ENCODE results near the gene APOH. TPM values are rescaled to one million over a fixed set of nuclear protein-coding genes. Genes with fewer than 3 reads are reported as not detected.

APOH gene
- total and polyA plus RNA-seq, 7 donors: 1.3 TPM; not detected in 6

- Histone ChIP-seq H3K36me3 (ENCODE audit: insufficient read depth in 1 of 2, low read depth in 1 of 2) (no peaks in the 10 kb centered on the region), H3K4me1 (no peaks in the 10 kb centered on the region), H3K27me3 (ENCODE audit: insufficient read depth in 3 of 3, low read length in 2 of 3) (no peaks in the 10 kb centered on the region), H3K27ac (no peak overlapping the region), H3K9me3 (no peaks in the 10 kb centered on the region), H3K4me3 (no peak overlapping the region)
- intact Hi-C loops (cut with DNase I): no loop called here
- ATAC-seq (no peak), DNase-seq (no peak)
- TF ChIP-seq CTCF (IDR thresholded peaks at IDR 0.05): no peak
These were observed 21.3 kb downstream of the APOH start for GRCh38 chr17:66207936-66208335.

- TF ChIP-seq CTCF (IDR thresholded peaks at IDR 0.05): no peak
- WGBS, 3 donors: 81 to 86% (median 85%) methylated on average over 8 of the region's 8 CpGs
These were observed 25.8 kb downstream of the APOH start for GRCh38 chr17:66203274-66204015.

GRCh38 chr17:66200685-66201092, 28.5 kb downstream of the APOH start:
- no peaks in the 10 kb centered on the region for H3K27me3 ChIP-seq (ENCODE audit: insufficient read depth in 3 of 3, low read length in 2 of 3)
- WGBS, 3 donors: 10 to 17% (median 13%) methylated on average over 3 of the region's 3 CpGs
- TF ChIP-seq CTCF (IDR thresholded peaks at IDR 0.05): peak; percentile 30
- ATAC-seq (no peak), DNase-seq (no peak)
- H3K36me3 ChIP-seq (ENCODE audit: insufficient read depth in 1 of 2, low read depth in 1 of 2): no peaks in the 10 kb centered on the region
- no peaks in the 10 kb centered on the region for H3K9me3 ChIP-seq
- no peaks in the 10 kb centered on the region for H3K4me1 ChIP-seq
- no peak overlapping the region for H3K27ac ChIP-seq
- H3K4me3 ChIP-seq: no peak overlapping the region
- intact Hi-C loops (cut with DNase I): no loop called here

More at GRCh38 chr17:66203274-66204015, 25.8 kb downstream of the APOH start:
- Histone ChIP-seq H3K27ac (no peak overlapping the region), H3K36me3 (ENCODE audit: insufficient read depth in 1 of 2, low read depth in 1 of 2) (no peaks in the 10 kb centered on the region), H3K27me3 (ENCODE audit: insufficient read depth in 3 of 3, low read length in 2 of 3) (no peaks in the 10 kb centered on the region), H3K9me3 (no peaks in the 10 kb centered on the region), H3K4me3 (no peak overlapping the region), H3K4me1 (no peaks in the 10 kb centered on the region)
- DNase-seq (no peak), ATAC-seq (no peak)
- intact Hi-C loops (cut with DNase I): no loop called here

- 91 to 93% (median 93%) methylated on average over 8 of the region's 8 CpGs for WGBS, 3 donors
- TF ChIP-seq CTCF (IDR thresholded peaks at IDR 0.05): no peak
- ATAC-seq (no peak), DNase-seq (no peak)
- no peak overlapping the region for H3K4me3 ChIP-seq
- no peak overlapping the region for H3K27ac ChIP-seq
- intact Hi-C loops (cut with DNase I): no loop called here
- H3K36me3 ChIP-seq (ENCODE audit: insufficient read depth in 1 of 2, low read depth in 1 of 2): no peaks in the 10 kb centered on the region
- no peaks in the 10 kb centered on the region for H3K4me1 ChIP-seq
- no peaks in the 10 kb centered on the region for H3K27me3 ChIP-seq (ENCODE audit: insufficient read depth in 3 of 3, low read length in 2 of 3)
- H3K9me3 ChIP-seq: no peaks in the 10 kb centered on the region
These were observed 31.0 kb downstream of the APOH start for GRCh38 chr17:66198242-66198641.

- H3K27ac ChIP-seq: peak overlapping the region; percentile 81
- intact Hi-C loops (cut with DNase I): no loop called here
- H3K4me3 ChIP-seq: peak overlapping the region; percentile 93
- H3K4me1 ChIP-seq: peaks cover 16% of the 10 kb centered on the region
- WGBS, 3 donors: 2 to 5% (median 3%) methylated on average over 10 of the region's 10 CpGs
- H3K9me3 ChIP-seq: no peaks in the 10 kb centered on the region
- TF ChIP-seq CTCF (IDR thresholded peaks at IDR 0.05): peak; percentile 0
- H3K27me3 ChIP-seq (ENCODE audit: insufficient read depth in 3 of 3, low read length in 2 of 3): no peaks in the 10 kb centered on the region
- no peak for ATAC-seq
- DNase-seq: no peak
- no peaks in the 10 kb centered on the region for H3K36me3 ChIP-seq (ENCODE audit: insufficient read depth in 1 of 2, low read depth in 1 of 2)
These were observed 36.9 kb downstream of the APOH start for GRCh38 chr17:66192378-66192687.
